ENCODE measurements around the gene NCAPD3. TPM values are rescaled to one million over a fixed set of nuclear protein-coding genes. Genes with fewer than 3 reads are reported as not detected.

NCAPD3 gene
- total RNA-seq, 1 donor from 2014 or later: 20.4 TPM

- DNase-seq (ENCODE audit: low spot score): no peak
These were observed 65.7 kb downstream of the NCAPD3 start for GRCh38 chr11:134158023-134158422.

- DNase-seq (ENCODE audit: low spot score): no peak
These were observed 66.3 kb downstream of the NCAPD3 start for GRCh38 chr11:134157451-134157850.

GRCh38 chr11:134155946-134156865 is 67.6 kb downstream of the NCAPD3 start:
- no peak for DNase-seq (ENCODE audit: low spot score)

GRCh38 chr11:134155456-134155855 is 68.3 kb downstream of the NCAPD3 start:
- DNase-seq (ENCODE audit: low spot score): no peak

GRCh38 chr11:134154441-134154840 is 69.3 kb downstream of the NCAPD3 start:
- no peak for DNase-seq (ENCODE audit: low spot score)

- no peak for DNase-seq (ENCODE audit: low spot score)
These were observed 70.4 kb downstream of the NCAPD3 start for GRCh38 chr11:134153147-134153905.

- DNase-seq (ENCODE audit: low spot score): no peak
These were observed 71.1 kb downstream of the NCAPD3 start for GRCh38 chr11:134152696-134153095.

GRCh38 chr11:134151083-134151747 is 72.6 kb downstream of the NCAPD3 start:
- DNase-seq (ENCODE audit: low spot score): no peak

- no peak for DNase-seq (ENCODE audit: low spot score)
These were observed 73.4 kb downstream of the NCAPD3 start for GRCh38 chr11:134150195-134150903.

- no peak for DNase-seq (ENCODE audit: low spot score)
These were observed 74.4 kb downstream of the NCAPD3 start for GRCh38 chr11:134149371-134149770.

GRCh38 chr11:134146598-134146997 is 77.2 kb downstream of the NCAPD3 start:
- no peak for DNase-seq (ENCODE audit: low spot score)

GRCh38 chr11:134145715-134146114 is 78.1 kb downstream of the NCAPD3 start:
- no peak for DNase-seq (ENCODE audit: low spot score)

- no peak for DNase-seq (ENCODE audit: low spot score)
These were observed 79.0 kb downstream of the NCAPD3 start for GRCh38 chr11:134144744-134145143.

- no peak for DNase-seq (ENCODE audit: low spot score)
These were observed 80.0 kb downstream of the NCAPD3 start for GRCh38 chr11:134143801-134144200.

GRCh38 chr11:134142536-134142935 is 81.2 kb downstream of the NCAPD3 start:
- DNase-seq (ENCODE audit: low spot score): no peak

GRCh38 chr11:134140961-134141490 is 82.7 kb downstream of the NCAPD3 start:
- no peak for DNase-seq (ENCODE audit: low spot score)

- DNase-seq (ENCODE audit: low spot score): peak; percentile 73
These were observed 83.9 kb downstream of the NCAPD3 start for GRCh38 chr11:134139873-134140331.

GRCh38 chr11:134139303-134139872 is 84.4 kb downstream of the NCAPD3 start:
- DNase-seq (ENCODE audit: low spot score): no peak

- DNase-seq (ENCODE audit: low spot score): no peak
These were observed 85.4 kb downstream of the NCAPD3 start for GRCh38 chr11:134138376-134138775.

- DNase-seq (ENCODE audit: low spot score): no peak
These were observed 89.6 kb downstream of the NCAPD3 start for GRCh38 chr11:134134167-134134566.

- DNase-seq (ENCODE audit: low spot score): no peak
These were observed 91.0 kb downstream of the NCAPD3 start for GRCh38 chr11:134132808-134133207.
